ENCODE data around the gene POU4F2. TPM values are rescaled to one million over a fixed set of nuclear protein-coding genes. Genes with fewer than 3 reads are reported as not detected.

The POU4F2 gene
- total RNA-seq, 1 experiment from 2014 or later = not detected

DNA sequence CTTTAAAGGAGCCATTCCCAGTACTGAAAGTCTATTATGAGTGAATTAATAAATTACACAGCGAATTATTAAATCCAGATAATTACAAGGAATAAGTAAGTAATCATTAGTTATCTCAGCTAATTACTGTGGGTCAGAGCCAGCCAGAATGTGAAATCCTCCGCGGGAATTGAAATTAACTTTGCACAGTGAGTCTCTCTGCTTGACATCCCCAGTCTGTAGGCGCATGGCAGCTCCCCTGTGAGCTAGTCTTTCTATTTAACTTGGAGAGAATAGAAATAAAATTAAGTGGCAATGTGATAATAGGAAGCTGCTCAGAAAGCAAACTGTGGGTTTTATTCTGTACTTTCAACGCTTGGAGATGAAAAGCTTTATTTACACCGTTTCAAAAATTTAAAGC, 7.2 kb downstream of the POU4F2 start:
- H3K79me1 ChIP-seq (ENCODE audit: insufficient read depth, low read depth, low read length, poor library complexity, severe bottlenecking) = no peaks in the 10 kb centered on the region
- no peak overlapping the region for H3K18ac ChIP-seq (ENCODE audit: insufficient read length, low read depth, low read length)
- no peak overlapping the region for H3K56ac ChIP-seq (ENCODE audit: insufficient read length, low read depth, low read length)
- H2BK120ac ChIP-seq (ENCODE audit: low read depth, low read length, poor library complexity, severe bottlenecking) = no peak overlapping the region
- H3K23ac ChIP-seq (ENCODE audit: insufficient read length, low read depth, low read length) = no peak overlapping the region
- H3K9me3 Mint-ChIP-seq = peaks cover 2 to 5% of the 10 kb centered on the region in 2 experiments; a peak in 2 of 5 replicates
- TF ChIP-seq, protein P1, sequence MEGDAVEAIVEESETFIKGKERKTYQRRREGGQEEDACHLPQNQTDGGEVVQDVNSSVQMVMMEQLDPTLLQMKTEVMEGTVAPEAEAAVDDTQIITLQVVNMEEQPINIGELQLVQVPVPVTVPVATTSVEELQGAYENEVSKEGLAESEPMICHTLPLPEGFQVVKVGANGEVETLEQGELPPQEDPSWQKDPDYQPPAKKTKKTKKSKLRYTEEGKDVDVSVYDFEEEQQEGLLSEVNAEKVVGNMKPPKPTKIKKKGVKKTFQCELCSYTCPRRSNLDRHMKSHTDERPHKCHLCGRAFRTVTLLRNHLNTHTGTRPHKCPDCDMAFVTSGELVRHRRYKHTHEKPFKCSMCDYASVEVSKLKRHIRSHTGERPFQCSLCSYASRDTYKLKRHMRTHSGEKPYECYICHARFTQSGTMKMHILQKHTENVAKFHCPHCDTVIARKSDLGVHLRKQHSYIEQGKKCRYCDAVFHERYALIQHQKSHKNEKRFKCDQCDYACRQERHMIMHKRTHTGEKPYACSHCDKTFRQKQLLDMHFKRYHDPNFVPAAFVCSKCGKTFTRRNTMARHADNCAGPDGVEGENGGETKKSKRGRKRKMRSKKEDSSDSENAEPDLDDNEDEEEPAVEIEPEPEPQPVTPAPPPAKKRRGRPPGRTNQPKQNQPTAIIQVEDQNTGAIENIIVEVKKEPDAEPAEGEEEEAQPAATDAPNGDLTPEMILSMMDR (conservative IDR thresholded peaks at IDR 0.05) = no peak
- H3K4ac ChIP-seq (ENCODE audit: low read depth, low read length) = no peak overlapping the region
- H3K9ac ChIP-seq (ENCODE audit: extremely low read depth, insufficient read length, low read length) = no peak overlapping the region
- no peak overlapping the region for H3K4me3 Mint-ChIP-seq
- H2BK15ac ChIP-seq (ENCODE audit: low read depth, low read length) = no peak overlapping the region
- H3K23me2 ChIP-seq (ENCODE audit: insufficient read length, low read depth, low read length, poor library complexity, severe bottlenecking) = peaks cover 7% of the 10 kb centered on the region
- H4K20me1 ChIP-seq (ENCODE audit: control insufficient read depth, insufficient read depth, insufficient read length) = no peaks in the 10 kb centered on the region
- H4K5ac ChIP-seq (ENCODE audit: insufficient read length, low read depth, low read length) = no peak overlapping the region
- no peak overlapping the region for H2BK20ac ChIP-seq (ENCODE audit: low read depth, low read length, poor library complexity, severe bottlenecking)
- DNase-seq = no peak
- peaks cover 100% of the 10 kb centered on the region for H3K27me3 Mint-ChIP-seq (ENCODE audit: low read depth)
- no peak overlapping the region for H3T11ph ChIP-seq (ENCODE audit: low read length)
- no peak overlapping the region for H3K27ac ChIP-seq (ENCODE audit: insufficient read length, low read depth, low read length)
- H3K4me2 ChIP-seq (ENCODE audit: insufficient read depth, insufficient read length, low read length) = no peak overlapping the region
- no peak overlapping the region for H2AFZ ChIP-seq (ENCODE audit: low read length)
- H2BK5ac ChIP-seq (ENCODE audit: insufficient read length, low read length) = no peak overlapping the region
- no peaks in the 10 kb centered on the region for H3K79me2 ChIP-seq (ENCODE audit: insufficient read depth, low read length)
- H4K8ac ChIP-seq (replicated peaks; ENCODE audit: insufficient read length, low read depth, low read length) = no peak overlapping the region
- no peaks in the 10 kb centered on the region for H3K9me3 ChIP-seq (ENCODE audit: control insufficient read depth, low read depth, low read length)
- H2AK5ac ChIP-seq (ENCODE audit: insufficient read length, low read length) = no peak overlapping the region
- peaks cover 72% of the 10 kb centered on the region for H3K27me3 ChIP-seq (ENCODE audit: insufficient read depth, low read length)
- no CpG with 5 or more reads among the region's 6 CpGs for WGBS (ENCODE audit: extremely low coverage, insufficient read length, low lambda C conversion rate)
- no peaks in the 10 kb centered on the region; a peak in 1 of 7 replicates for H3K36me3 Mint-ChIP-seq (ENCODE audit: insufficient read depth in 1 of 3, low read depth in 3 of 3)
- peaks cover 9 to 30% of the 10 kb centered on the region in 2 experiments for H3K4me1 Mint-ChIP-seq
- H2BK12ac ChIP-seq (ENCODE audit: insufficient read length, low read depth, low read length) = no peak overlapping the region
- no peak overlapping the region for H3K14ac ChIP-seq (ENCODE audit: insufficient read depth, low read length)
- H3K4me1 ChIP-seq (ENCODE audit: insufficient read depth, low read length) = no peaks in the 10 kb centered on the region
- no peak overlapping the region for H4K91ac ChIP-seq (ENCODE audit: insufficient read length, low read depth, low read length)
- H3K27ac Mint-ChIP-seq = no peak overlapping the region
